GM20000 (cell line): ENCODE data around the gene HOXA13.

ENCODE experiments used
- DNase-seq: peaks from one replicate; pipeline ENCODE4 v3.0.0; 2012; ENCODE audit warnings: low spot score
- CTCF ChIP-seq: IDR thresholded peaks from 2 replicates; pipeline ENCODE4 v1.5.1; 2012; ENCODE audit warnings: mild to moderate bottlenecking, control low read depth; ENCODE audit errors: extremely low read depth, missing control alignments

Gene HOXA13

DNA sequence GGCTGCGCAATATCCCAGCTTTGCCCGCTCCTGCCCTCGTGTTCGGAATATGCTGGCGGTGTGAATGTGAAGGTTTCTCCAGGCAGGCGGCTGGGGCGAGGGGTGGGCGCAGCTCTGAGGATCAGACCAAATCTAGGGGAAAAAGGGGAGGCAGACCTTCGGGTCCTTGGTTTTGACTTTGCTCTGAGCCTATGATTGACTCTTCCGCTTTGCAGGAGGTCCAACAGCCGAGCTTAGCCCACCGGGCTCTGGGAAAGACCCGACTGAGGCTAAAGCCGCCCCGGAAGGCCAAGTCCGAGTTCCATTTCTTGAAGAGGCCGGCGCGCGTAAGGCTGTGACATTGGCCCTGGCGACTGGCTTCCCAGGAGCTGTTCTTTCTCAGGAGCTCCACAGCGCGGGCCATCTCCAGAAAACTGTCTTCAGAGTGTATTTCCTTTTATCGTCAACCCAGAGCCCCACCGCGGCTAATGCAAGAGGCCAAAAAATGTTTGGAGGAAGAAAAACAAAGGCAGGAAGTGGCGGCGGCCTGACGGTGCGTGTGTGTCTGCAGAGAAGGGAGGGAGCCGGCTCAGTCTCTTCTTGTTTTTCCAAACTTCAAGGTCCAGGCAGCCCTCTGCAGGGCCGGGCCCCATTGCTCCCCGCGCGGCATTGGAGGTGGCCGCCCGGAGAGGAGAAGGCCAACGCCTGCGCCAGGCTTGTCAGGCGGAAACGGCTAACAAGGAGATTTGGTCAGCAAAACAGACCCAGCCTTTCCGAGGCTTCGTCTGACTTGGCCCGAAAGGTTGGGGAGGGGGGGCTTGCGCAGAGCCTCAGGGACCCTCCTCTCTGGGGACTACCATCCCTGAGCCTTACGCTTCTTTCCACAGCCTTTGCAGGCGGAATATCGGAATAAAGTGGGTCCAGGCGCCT lies 11.3 kb downstream of the HOXA13 start:
- no peak for DNase-seq
- TF ChIP-seq CTCF: no peak

GRCh38 chr7:27187475-27188385 lies 12.2 kb downstream of the HOXA13 start:
- TF ChIP-seq CTCF: no peak
- no peak for DNase-seq

GRCh38 chr7:27186668-27187474 lies 13.0 kb downstream of the HOXA13 start:
- no peak for DNase-seq
- no peak for TF ChIP-seq CTCF

DNA sequence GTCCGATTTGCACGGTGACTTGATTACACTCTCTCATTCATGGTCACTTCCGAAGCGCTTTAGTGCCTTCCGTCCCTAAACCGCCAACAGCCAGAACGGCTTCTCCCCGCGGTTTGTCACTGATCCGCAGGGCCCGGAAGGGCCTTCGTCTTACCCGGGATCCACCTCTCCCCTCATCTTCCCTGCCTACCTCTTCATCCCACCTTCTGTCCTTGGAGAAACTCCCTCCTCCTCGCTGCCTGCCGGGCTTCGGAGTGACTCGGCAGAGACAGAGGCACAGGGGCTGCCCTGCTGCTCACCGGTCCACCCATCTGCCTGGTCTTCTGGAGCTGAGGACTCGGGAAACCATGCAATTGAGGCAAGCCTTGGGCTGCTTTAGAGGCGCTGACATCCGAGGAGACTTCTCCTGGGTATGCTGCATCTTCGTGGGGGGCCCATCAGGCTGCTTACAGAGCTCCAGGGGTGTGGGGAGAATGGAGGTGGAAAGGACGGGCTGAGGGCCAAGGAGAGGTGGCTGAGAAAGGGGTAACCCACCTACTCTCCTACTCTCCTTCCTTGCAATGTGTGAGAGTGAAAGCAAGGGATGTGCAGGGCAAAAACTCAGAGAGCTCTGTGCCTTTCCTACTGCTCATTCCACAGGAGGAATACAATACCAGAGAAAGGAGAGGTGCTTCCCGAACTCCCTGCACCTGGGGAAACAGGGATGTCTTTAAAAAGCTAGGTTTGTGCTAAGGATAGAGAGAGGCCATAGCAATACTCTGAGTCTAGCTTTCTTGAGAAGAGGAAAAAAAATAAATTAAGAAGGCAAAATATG lies 13.8 kb downstream of the HOXA13 start:
- TF ChIP-seq CTCF: no peak
- no peak for DNase-seq

- DNase-seq: no peak
These were observed 14.7 kb downstream of the HOXA13 start, which contains the start of gene HOXA11 for GRCh38 chr7:27185013-27185853. Gene HOXA11, minus strand, starts transcription at chr7:27185232. Its CDS starts 88 bp downstream, at chr7:27185144.

More at GRCh38 chr7:27185013-27185853, 14.7 kb downstream of the HOXA13 start, which contains the start of gene HOXA11:
- no peak for TF ChIP-seq CTCF
